ENCODE measurements around the gene MYG1. TPM values are rescaled to one million over a fixed set of nuclear protein-coding genes. Genes with fewer than 3 reads are reported as not detected.

MYG1 gene
- polyA plus RNA-seq (2011; rRNA removed) (75.2 and 80.9 TPM in 2 replicates), polyA plus RNA-seq (2017; fragmentation: RNase III; extraction: RNeasy Plus Mini Kit Qiagen cat#74134 plus additional on column Dnase treatment) (55.9 to 60.9 TPM (median 58.9 TPM) in 3 replicates), polyA minus RNA-seq (2011; rRNA and poly(A)+ RNA removed) (70.3 and 92.5 TPM in 2 replicates)
- 119 and 127 TPM in 2 replicates for polyA plus RNA-seq (2012; cell fraction: cytosol; rRNA removed)
- 112 and 120 TPM in 2 replicates for polyA plus RNA-seq (2012; cell fraction: nucleus; rRNA removed)

- DNase-seq (ENCODE audit: low read depth in 1 of 2, low spot score in 1 of 2) (peak; percentile 85 to 95), FAIRE-seq (no peak), ATAC-seq (peak; percentile 90 to 91)
- CTCF ChIA-PET = interaction anchor here (0.6 to 28.2 kb wide), 6 partner anchors 10 to 122 kb away, joined by 3 to 1046 read pairs (median 24); partner anchors contain the start of genes AAAS and ITGB7
- TF ChIP-seq MAFK (IDR thresholded peaks at IDR 0.05; ENCODE audit: partially characterized antibody) = peak; percentile 27
- TF ChIP-seq CHD2 (IDR thresholded peaks at IDR 0.05; ENCODE audit: low read length, partially characterized antibody) = no peak
- TF ChIP-seq ZNF302 (CRISPR knock-in tag; IDR thresholded peaks at IDR 0.05) = no peak
- TF ChIP-seq KDM5A (IDR thresholded peaks at IDR 0.05) = peak; percentile 57; the same call in 1 of the 2 replicates
- peak; percentile 9 for TF ChIP-seq ZFP36 (IDR thresholded peaks at IDR 0.05; ENCODE audit: borderline replicate concordance, partially characterized antibody)
- peak; percentile 66 to 91; a peak in 4 of 5 replicates for TF ChIP-seq JUN (IDR thresholded peaks at IDR 0.05)
- TF ChIP-seq POLR2AphosphoS2 (conservative IDR thresholded peaks at IDR 0.05; ENCODE audit: low read length) = peak; percentile 75; the same call in 1 of the 2 replicates
- peak; percentile 51; the same call in 1 of the 2 replicates for TF ChIP-seq RFX5 (IDR thresholded peaks at IDR 0.05)
- peak; percentile 74 for TF ChIP-seq FOSB (CRISPR knock-in tag; IDR thresholded peaks at IDR 0.05)
- TF ChIP-seq EHMT2 (IDR thresholded peaks at IDR 0.05; ENCODE audit: low read depth) = no peak
- TF ChIP-seq POLR2A (IDR thresholded peaks at IDR 0.05; ENCODE audit: low read length) = peak; percentile 69
- peak; percentile 89 for TF ChIP-seq MAX (IDR thresholded peaks at IDR 0.05)
- peak; percentile 19; the same call in 1 of the 2 replicates for TF ChIP-seq HOXB5 (CRISPR knock-in tag; IDR thresholded peaks at IDR 0.05)
- TF ChIP-seq PBX3 (IDR thresholded peaks at IDR 0.05) = peak; percentile 75
- TF ChIP-seq MAZ (IDR thresholded peaks at IDR 0.05; ENCODE audit: borderline replicate concordance, low read depth, low read length) = no peak
- no peak for TF ChIP-seq ESRRA (IDR thresholded peaks at IDR 0.05; ENCODE audit: borderline replicate concordance, low read length)
- TF ChIP-seq NPAS2 (CRISPR knock-in tag; IDR thresholded peaks at IDR 0.05; ENCODE audit: borderline replicate concordance) = no peak
- no peak for TF ChIP-seq ZC3H11A (IDR thresholded peaks at IDR 0.05)
- TF ChIP-seq HOXA7 (CRISPR knock-in tag; IDR thresholded peaks at IDR 0.05) = 0 out of 2 replicates have a peak, but pooled peaks have one; percentile 14
- TF ChIP-seq E2F6 (IDR thresholded peaks at IDR 0.05; ENCODE audit: borderline replicate concordance, low read depth) = peak; percentile 66; the same call in 1 of the 2 replicates
- TF ChIP-seq CEBPB (IDR thresholded peaks at IDR 0.05) = no peak
- TF ChIP-seq GATA3 (IDR thresholded peaks at IDR 0.05; ENCODE audit: borderline replicate concordance) = peak; percentile 58; the same call in 1 of the 2 replicates
- peak; percentile 16; the same call in 1 of the 2 replicates for TF ChIP-seq SREBF2 (IDR thresholded peaks at IDR 0.05)
- TF ChIP-seq HOXB13 (CRISPR knock-in tag; IDR thresholded peaks at IDR 0.05; ENCODE audit: low read depth) = no peak
- TF ChIP-seq BCL3 (IDR thresholded peaks at IDR 0.05) = peak; percentile 90
- TF ChIP-seq ATOH8 (CRISPR knock-in tag; IDR thresholded peaks at IDR 0.05; ENCODE audit: low read depth) = 0 out of 2 replicates have a peak, but pooled peaks have one; percentile 20
- peak; percentile 59; the same call in 1 of the 2 replicates for TF ChIP-seq PHF8 (IDR thresholded peaks at IDR 0.05; ENCODE audit: borderline replicate concordance, low read depth)
- TF ChIP-seq HMGXB4 (CRISPR knock-in tag; IDR thresholded peaks at IDR 0.05; ENCODE audit: borderline replicate concordance) = 0 out of 2 replicates have a peak, but pooled peaks have one; percentile 29
- TF ChIP-seq FOXS1 (CRISPR knock-in tag; IDR thresholded peaks at IDR 0.05) = no peak
- TF ChIP-seq MYC (IDR thresholded peaks at IDR 0.05; ENCODE audit: borderline replicate concordance, low read length) = peak; percentile 79; the same call in 1 of the 2 replicates
- no peak for TF ChIP-seq HDAC2 (IDR thresholded peaks at IDR 0.05)
- TF ChIP-seq FOSL2 (IDR thresholded peaks at IDR 0.05) = no peak
- no peak; the same call in 1 of the 2 replicates for TF ChIP-seq FOSL2 (CRISPR knock-in tag; IDR thresholded peaks at IDR 0.05)
- no peak for TF ChIP-seq SMC3 (IDR thresholded peaks at IDR 0.05)
- Histone ChIP-seq H3K27ac (peak within 1 kb of the TSS; percentile 85 to 92), H3K4me1 (peaks cover 52% of the 10 kb centered on the region), H3K4me2 (peak within 1 kb of the TSS; percentile 98), H3K9me3 (no peaks in the 10 kb centered on the region), H3K4me3 (peak within 1 kb of the TSS; percentile 90)
- WGBS (ENCODE audit: missing lambda C conversion rate) = under 1% methylated on average over 34 of the region's 51 CpGs
- POLR2A ChIA-PET = interaction anchor here (0.7 to 1.9 kb wide), 11 partner anchors 9 to 221 kb away, joined by 3 to 18 read pairs (median 4); partner anchors contain the start of genes AAAS, CSAD, SPRYD3 and TARBP2
These were observed at the start of gene MYG1 for GRCh38 chr12:53299454-53300180. MYG1 (plus strand) TSS chr12:53299695; CDS start chr12:53299738, 43 bp downstream.

Measured in A549 (cell line).